ENCODE data around the gene EVA1B.
A peak's percentile ranks its signal among the peaks of the same experiment; 100 is the strongest.

Gene EVA1B

GRCh38 chr1:36330940-36331339, 7.5 kb upstream of the EVA1B start:
- DNase-seq (ENCODE audit: low spot score in 2 of 2) (no peak), ATAC-seq (no peak)
- Mint-ChIP-seq H3K9me3 (no peaks in the 10 kb centered on the region), H3K27ac (peak overlapping the region; percentile 18), H3K36me3 (peaks cover under 1% of the 10 kb centered on the region), H3K4me3 (no peak overlapping the region), H3K4me1 (peaks cover 18% of the 10 kb centered on the region)

DNA sequence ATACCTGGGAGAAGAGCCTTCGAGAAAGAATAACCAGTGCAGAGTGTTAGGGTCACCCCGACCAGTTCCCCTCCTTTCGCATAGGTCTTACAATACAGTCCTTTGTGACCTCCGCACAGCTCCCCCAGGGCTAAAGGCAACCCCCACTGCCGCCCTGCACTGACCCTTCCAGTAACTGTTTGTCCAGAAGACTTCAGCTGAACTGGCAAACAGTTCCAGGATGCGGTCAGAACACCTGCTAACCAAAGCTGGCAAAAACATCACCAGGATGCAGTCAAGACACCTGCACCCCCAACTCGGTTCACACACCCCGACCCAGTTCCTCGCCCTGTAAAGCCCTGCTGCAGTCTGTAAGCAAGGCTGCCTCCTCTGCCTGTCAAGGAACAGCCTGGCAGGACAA, 6.4 kb upstream of the EVA1B start:
- no peak overlapping the region for H3K4me3 Mint-ChIP-seq
- ATAC-seq (no peak), DNase-seq (ENCODE audit: low spot score in 2 of 2) (no peak)
- peak overlapping the region; percentile 18 for H3K27ac Mint-ChIP-seq
- H3K9me3 Mint-ChIP-seq, result no peaks in the 10 kb centered on the region
- H3K36me3 Mint-ChIP-seq, result peaks cover 6% of the 10 kb centered on the region
- peaks cover 22% of the 10 kb centered on the region for H3K4me1 Mint-ChIP-seq

DNA sequence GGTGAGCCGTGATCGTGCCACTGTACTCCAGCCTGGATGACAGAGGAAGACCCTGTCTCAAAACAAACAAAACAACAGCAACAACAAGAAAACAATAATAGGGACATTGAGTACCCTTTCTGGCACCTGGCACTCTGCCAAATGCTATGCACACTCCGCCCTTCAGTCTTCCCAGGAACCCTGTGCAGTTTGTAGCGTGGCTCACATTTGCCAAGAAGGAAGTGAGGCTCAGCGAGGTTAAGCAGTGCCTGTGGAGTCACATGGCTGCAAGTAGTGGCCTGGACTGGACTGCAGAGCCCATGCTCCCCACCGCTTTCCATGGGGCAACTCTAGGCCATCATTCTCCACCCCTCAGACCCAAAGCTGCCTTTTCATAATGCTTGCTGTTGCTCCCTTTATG, 5.3 kb upstream of the EVA1B start:
- no peak overlapping the region for H3K27ac Mint-ChIP-seq
- peaks cover 15% of the 10 kb centered on the region for H3K36me3 Mint-ChIP-seq
- no peaks in the 10 kb centered on the region for H3K9me3 Mint-ChIP-seq
- H3K4me1 Mint-ChIP-seq, result peaks cover 32% of the 10 kb centered on the region
- ATAC-seq (no peak), DNase-seq (ENCODE audit: low spot score in 2 of 2) (no peak)
- no peak overlapping the region for H3K4me3 Mint-ChIP-seq

DNA sequence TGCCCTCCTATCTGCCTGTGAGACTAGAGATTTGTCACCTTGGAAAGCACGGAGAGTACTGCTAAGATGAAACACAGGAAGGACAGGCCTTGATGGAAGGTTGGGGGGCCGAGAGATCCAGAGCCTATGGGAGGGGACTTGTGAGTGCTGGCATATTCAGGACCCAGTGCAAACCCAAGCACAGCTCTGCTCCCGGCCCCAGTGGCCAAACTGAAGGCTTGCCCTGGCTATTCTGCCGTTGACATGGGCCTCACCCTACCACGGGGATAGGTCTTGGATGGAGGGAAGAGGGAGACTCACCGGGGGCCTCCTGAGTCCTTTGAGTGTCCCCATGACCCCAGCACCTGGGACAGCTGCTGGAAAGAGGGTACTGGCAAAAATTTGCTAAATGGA, 4.6 kb upstream of the EVA1B start:
- H3K4me1 Mint-ChIP-seq, result peaks cover 32% of the 10 kb centered on the region
- no peaks in the 10 kb centered on the region for H3K9me3 Mint-ChIP-seq
- no peak for DNase-seq (ENCODE audit: low spot score in 2 of 2)
- peaks cover 18% of the 10 kb centered on the region for H3K36me3 Mint-ChIP-seq
- ATAC-seq, result no peak
- H3K27ac Mint-ChIP-seq, result peak overlapping the region; percentile 59
- no peak overlapping the region for H3K4me3 Mint-ChIP-seq

DNA sequence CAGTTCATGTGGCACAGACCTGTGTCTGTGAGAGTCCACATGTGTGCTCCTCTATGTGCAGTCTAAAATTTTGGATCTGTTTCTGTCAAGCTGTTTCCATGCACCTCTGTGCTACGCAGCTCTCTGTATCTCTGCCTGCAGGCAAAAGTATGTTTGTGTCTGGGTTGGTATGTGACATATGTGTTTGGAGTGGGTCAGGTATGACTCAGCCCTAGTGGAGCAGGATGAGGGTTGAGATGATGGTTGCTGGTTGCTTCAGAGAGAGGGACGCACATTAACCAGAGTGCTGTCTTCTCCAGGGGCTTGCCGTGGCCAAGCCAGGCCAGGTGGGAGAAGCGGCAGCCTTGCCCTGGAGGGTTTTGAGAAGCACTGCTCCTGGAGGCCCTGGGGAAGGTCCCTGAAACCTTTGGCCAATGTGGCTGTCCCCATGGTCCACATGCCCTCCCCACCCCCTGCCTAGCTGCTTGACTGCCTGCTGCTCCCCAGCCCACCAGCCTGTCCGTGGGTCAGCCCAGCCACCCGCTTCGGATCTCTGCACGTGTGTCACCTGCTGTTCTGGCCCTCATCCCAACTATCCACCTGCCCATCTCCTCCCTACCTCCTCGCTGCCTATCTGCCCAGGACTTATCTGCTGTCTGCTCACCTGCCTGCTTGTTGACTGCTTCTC, 4.1 kb upstream of the EVA1B start:
- Mint-ChIP-seq H3K4me3 (no peak overlapping the region), H3K9me3 (no peaks in the 10 kb centered on the region), H3K4me1 (peaks cover 32% of the 10 kb centered on the region), H3K36me3 (peaks cover 23% of the 10 kb centered on the region), H3K27ac (peak overlapping the region; percentile 59)
- DNase-seq (ENCODE audit: low spot score in 2 of 2), result no peak
- ATAC-seq, result peak; percentile 67

DNA sequence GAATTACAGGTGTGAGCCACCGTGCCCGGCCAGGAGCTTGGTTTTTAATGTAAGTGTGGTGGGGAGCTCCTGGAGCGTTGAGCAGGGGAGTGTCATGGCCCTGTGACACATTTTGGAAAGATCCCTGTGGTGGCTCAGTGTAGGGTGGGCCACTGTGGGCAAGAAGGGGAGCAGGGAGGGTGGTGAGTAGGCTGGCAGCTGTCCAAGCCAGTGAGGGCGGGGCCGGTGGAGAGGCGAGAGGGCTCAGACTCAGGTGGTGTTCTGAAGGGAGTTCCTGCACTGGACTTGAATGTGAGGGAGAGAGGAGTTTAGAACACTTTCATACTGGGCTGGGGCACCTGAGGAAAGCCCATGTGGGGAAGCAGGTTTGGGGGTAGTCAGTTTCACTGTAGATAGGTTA, 3.1 kb upstream of the EVA1B start:
- ATAC-seq (no peak), DNase-seq (ENCODE audit: low spot score in 2 of 2) (no peak)
- no peak overlapping the region for H3K4me3 Mint-ChIP-seq
- peaks cover 32% of the 10 kb centered on the region for H3K36me3 Mint-ChIP-seq
- peak overlapping the region; percentile 50 for H3K27ac Mint-ChIP-seq
- H3K4me1 Mint-ChIP-seq, result peaks cover 37% of the 10 kb centered on the region
- no peaks in the 10 kb centered on the region for H3K9me3 Mint-ChIP-seq

- H3K36me3 Mint-ChIP-seq, result peaks cover 52% of the 10 kb centered on the region
Observed at GRCh38 chr1:36324353-36324703, 883 bp upstream of the EVA1B start.

GRCh38 chr1:36322786-36323635, 434 bp downstream of the EVA1B start:
- Mint-ChIP-seq H3K9me3 (no peaks in the 10 kb centered on the region), H3K36me3 (peaks cover 60% of the 10 kb centered on the region), H3K4me1 (peaks cover 47% of the 10 kb centered on the region), H3K4me3 (peak overlapping the region; percentile 77), H3K27ac (peak overlapping the region; percentile 64)
- peak; percentile 44 to 75 for DNase-seq (ENCODE audit: low spot score in 2 of 2)
- ATAC-seq, result peak; percentile 66

More at GRCh38 chr1:36324353-36324703, 883 bp upstream of the EVA1B start:
- peaks cover 48% of the 10 kb centered on the region for H3K4me1 Mint-ChIP-seq
- ATAC-seq (no peak), DNase-seq (ENCODE audit: low spot score in 2 of 2) (no peak)
- H3K27ac Mint-ChIP-seq, result peak overlapping the region; percentile 72
- no peaks in the 10 kb centered on the region for H3K9me3 Mint-ChIP-seq
- peak overlapping the region; percentile 77 for H3K4me3 Mint-ChIP-seq

- Mint-ChIP-seq H3K4me3 (peak overlapping the region; percentile 77), H3K36me3 (peaks cover 61% of the 10 kb centered on the region), H3K27ac (peak overlapping the region; percentile 64), H3K9me3 (no peaks in the 10 kb centered on the region), H3K4me1 (peaks cover 39% of the 10 kb centered on the region)
- DNase-seq (ENCODE audit: low spot score in 2 of 2) (no peak), ATAC-seq (no peak)
Observed at GRCh38 chr1:36322041-36322785, 1.2 kb downstream of the EVA1B start.

DNA sequence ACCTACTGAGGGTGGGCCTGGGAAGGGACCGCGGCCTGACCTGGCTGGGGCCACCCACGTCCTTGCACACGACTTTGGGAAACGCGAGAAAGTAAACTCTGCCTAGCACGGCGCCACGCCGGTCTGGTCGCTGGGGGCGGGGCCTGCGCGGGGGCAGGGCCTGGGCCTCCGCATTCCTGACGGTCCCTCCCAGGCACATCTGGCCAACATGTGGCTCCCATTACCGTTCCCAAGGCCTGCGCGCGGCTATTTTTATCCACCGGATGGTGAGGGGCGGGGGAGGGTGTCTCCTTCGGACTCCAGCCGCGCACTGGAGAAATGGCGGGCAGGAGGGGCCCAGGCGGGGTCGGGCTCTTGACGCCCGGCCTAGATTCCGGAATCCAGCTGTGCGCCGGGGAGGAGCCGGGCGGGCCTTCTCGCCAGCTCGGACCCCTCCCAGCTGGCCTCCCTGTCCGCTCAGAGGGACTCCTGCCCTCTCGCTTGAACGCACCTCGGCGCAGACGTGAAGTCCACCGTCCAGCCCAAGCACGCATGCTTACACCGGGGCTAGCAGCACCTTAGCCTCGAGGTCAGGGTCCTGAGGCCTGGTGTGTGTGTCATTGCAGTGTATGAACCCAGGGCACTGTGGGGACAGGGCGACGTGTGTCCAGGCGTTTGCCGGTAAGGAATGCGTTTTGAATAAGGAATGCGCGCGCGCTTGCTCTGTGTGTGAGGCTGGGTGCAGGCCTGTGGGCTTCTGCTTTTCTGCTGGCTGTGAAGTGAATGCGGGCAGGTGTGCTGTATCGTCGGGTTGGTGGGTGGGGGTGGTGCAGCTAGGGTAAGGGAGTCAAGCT, 2.1 kb downstream of the EVA1B start:
- H3K4me3 Mint-ChIP-seq, result peak overlapping the region; percentile 77
- ATAC-seq (peak; percentile 39), DNase-seq (ENCODE audit: low spot score in 2 of 2) (no peak)
- peak overlapping the region; percentile 85 for H3K27ac Mint-ChIP-seq
- peaks cover 61% of the 10 kb centered on the region for H3K36me3 Mint-ChIP-seq
- H3K9me3 Mint-ChIP-seq, result no peaks in the 10 kb centered on the region
- H3K4me1 Mint-ChIP-seq, result peaks cover 31% of the 10 kb centered on the region

GRCh38 chr1:36320767-36321118, 2.7 kb downstream of the EVA1B start:
- H3K9me3 Mint-ChIP-seq, result no peaks in the 10 kb centered on the region
- DNase-seq (ENCODE audit: low spot score in 2 of 2) (no peak), ATAC-seq (no peak)
- H3K36me3 Mint-ChIP-seq, result peaks cover 59% of the 10 kb centered on the region
- peaks cover 30% of the 10 kb centered on the region for H3K4me1 Mint-ChIP-seq
- peak overlapping the region; percentile 85 for H3K27ac Mint-ChIP-seq
- H3K4me3 Mint-ChIP-seq, result peak overlapping the region; percentile 77

- Mint-ChIP-seq H3K9me3 (no peaks in the 10 kb centered on the region), H3K27ac (peak overlapping the region; percentile 85), H3K36me3 (peaks cover 55% of the 10 kb centered on the region), H3K4me1 (peaks cover 30% of the 10 kb centered on the region), H3K4me3 (peak overlapping the region; percentile 77)
- ATAC-seq (no peak), DNase-seq (ENCODE audit: low spot score in 2 of 2) (no peak)
Observed at GRCh38 chr1:36320291-36320761, 3.1 kb downstream of the EVA1B start.

GRCh38 chr1:36309397-36309796, 14.0 kb downstream of the EVA1B start:
- H3K4me3 Mint-ChIP-seq, result no peak overlapping the region
- peaks cover 85% of the 10 kb centered on the region for H3K36me3 Mint-ChIP-seq
- ATAC-seq (no peak), DNase-seq (ENCODE audit: low spot score in 2 of 2) (no peak)
- no peak overlapping the region for H3K27ac Mint-ChIP-seq
- H3K9me3 Mint-ChIP-seq, result no peaks in the 10 kb centered on the region
- peaks cover 45% of the 10 kb centered on the region for H3K4me1 Mint-ChIP-seq

DNA sequence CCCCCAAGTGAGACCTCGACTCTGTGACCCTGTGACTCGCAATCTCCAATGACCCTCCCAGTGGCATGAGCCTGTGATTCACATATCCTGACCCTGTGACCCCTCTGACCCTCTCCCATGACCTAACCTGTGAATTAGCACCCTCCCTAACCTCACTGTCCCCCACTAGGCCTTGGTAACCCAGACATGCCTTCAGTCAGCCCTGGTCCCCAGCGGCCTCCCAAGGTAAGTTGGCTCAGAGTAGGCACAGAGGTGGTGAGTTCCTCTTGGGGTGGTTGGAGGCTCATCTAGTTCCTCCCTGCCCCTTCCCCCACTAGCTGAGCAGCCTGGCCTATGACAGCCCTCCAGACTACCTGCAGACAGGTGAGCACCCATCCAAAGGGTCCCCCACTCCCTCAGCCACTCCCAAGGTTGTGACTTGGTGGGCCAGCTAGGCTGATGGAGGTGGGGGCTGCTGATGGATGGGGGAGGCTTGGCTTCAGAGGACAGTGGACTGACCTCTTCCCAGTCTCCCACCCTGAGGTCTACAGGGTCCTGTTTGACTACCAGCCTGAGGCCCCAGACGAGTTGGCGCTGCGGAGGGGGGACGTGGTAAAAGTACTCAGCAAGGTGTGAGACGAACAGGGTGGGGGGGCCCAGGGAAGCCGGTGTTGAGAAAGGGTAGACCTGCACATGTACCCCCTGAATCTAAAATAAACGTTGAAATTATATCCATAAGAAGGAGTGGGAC, 15.7 kb downstream of the EVA1B start:
- H3K4me1 Mint-ChIP-seq, result peaks cover 51% of the 10 kb centered on the region
- peak overlapping the region; percentile 93 for H3K4me3 Mint-ChIP-seq
- peak overlapping the region; percentile 95 for H3K27ac Mint-ChIP-seq
- ATAC-seq (no peak), DNase-seq (ENCODE audit: low spot score in 2 of 2) (no peak)
- H3K36me3 Mint-ChIP-seq, result peaks cover 91% of the 10 kb centered on the region
- no peaks in the 10 kb centered on the region for H3K9me3 Mint-ChIP-seq
